ENCODE data around the gene MT1A. TPM values are rescaled to one million over a fixed set of nuclear protein-coding genes. Genes with fewer than 3 reads are reported as not detected.
"Not testable (repeated sequence)": the region's sequence is repeated elsewhere in the genome, so short reads cannot be mapped to it uniquely, and the experiment has no call there.

MT1A gene
- total RNA-seq, 2 experiments from 2014 or later: not detected

DNA sequence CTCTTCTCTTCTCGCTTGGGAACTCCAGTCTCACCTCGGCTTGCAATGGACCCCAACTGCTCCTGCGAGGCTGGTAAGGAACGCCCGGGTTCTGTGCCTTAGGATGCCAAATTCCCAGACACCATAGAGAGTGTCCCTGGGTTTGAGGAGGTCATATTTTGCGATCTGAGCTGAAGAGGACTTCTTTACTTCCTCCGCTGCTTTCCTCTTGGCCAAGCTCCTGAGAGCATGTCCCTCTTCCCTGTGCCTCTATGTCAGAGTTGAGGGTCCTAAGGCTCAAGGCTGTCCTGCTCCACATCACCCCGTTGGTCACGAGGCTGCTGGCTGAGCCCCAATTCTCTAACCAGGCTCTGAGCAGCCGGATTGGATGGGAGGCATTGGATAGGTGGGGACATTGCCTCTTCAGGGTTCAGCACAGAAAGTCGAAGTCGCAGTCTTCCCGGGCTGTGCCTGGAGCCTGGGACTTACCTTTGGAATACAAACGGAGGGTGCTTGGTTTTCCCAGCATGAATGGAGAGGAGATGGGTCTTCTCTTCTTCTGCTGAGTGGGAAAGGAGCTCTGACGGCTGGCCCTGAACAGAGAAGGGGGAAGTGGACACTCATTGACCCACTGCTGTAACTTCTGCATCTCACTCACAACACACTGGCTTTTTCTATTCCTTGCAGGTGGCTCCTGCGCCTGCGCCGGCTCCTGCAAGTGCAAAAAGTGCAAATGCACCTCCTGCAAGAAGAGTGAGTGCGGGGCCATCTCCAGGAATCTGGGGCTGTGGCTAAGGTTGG lies 31.6 kb downstream of the MT1A start:
- H3K4me3 Mint-ChIP-seq: peak overlapping the region; percentile 19
- no peak overlapping the region for H3K27ac Mint-ChIP-seq
- DNase-seq: no peak
- H3K9me3 Mint-ChIP-seq: no peaks in the 10 kb centered on the region
- peaks cover 4% of the 10 kb centered on the region for H3K36me3 Mint-ChIP-seq
- H3K27me3 Mint-ChIP-seq: peaks cover 60% of the 10 kb centered on the region
- peaks cover 17% of the 10 kb centered on the region for H3K4me1 Mint-ChIP-seq

DNA sequence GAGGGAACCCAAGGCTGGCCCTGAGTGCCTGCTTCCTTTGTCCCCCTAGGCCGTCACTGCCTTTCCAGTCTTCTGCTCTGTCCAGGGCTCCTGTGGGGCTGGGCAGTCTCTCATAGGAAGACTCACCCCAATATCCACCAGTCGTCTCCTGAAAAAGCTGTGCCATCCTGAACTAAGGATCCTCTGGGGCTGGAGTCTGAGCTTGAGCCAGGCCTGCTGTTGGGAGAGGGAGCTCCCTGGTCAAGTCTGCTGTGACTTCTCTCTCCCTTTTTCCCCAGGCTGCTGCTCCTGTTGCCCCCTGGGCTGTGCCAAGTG lies 32.1 kb downstream of the MT1A start:
- H3K36me3 Mint-ChIP-seq: peaks cover 4% of the 10 kb centered on the region
- peaks cover 63% of the 10 kb centered on the region for H3K27me3 Mint-ChIP-seq
- DNase-seq: no peak
- H3K9me3 Mint-ChIP-seq: no peaks in the 10 kb centered on the region
- H3K4me1 Mint-ChIP-seq: peaks cover 21% of the 10 kb centered on the region
- no peak overlapping the region for H3K27ac Mint-ChIP-seq
- H3K4me3 Mint-ChIP-seq: no peak overlapping the region

DNA sequence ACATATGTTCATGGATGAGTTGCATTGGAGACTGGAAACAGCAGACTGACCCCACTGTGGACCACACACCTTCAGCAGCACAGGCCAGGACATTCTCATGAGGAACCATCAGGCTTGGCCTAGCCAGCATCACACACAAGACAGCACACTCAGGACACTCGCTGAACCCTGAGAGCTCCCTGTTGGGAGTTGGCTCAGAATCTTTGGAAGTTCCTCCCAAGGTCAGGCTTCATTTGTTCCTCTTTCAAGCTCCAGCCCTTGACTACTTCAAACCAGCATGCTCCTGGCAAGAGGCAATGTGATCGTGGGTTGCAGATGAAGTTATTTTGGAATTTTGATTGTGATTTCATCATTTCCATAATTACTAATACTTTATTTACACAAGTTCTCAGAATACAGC lies 33.2 kb downstream of the MT1A start:
- not testable (repeated sequence) for H3K9me3 Mint-ChIP-seq, H3K4me3 Mint-ChIP-seq, DNase-seq, H3K27ac Mint-ChIP-seq, H3K36me3 Mint-ChIP-seq
- H3K27me3 Mint-ChIP-seq: peaks cover 58% of the 10 kb centered on the region
- H3K4me1 Mint-ChIP-seq: peaks cover 26% of the 10 kb centered on the region

- not testable (repeated sequence) for H3K27ac Mint-ChIP-seq, H3K9me3 Mint-ChIP-seq, H3K4me3 Mint-ChIP-seq, DNase-seq, H3K36me3 Mint-ChIP-seq
- Mint-ChIP-seq H3K27me3 (peaks cover 57% of the 10 kb centered on the region), H3K4me1 (peaks cover 26% of the 10 kb centered on the region)
Observed at GRCh38 chr16:56672171-56672570, 33.7 kb downstream of the MT1A start.

GRCh38 chr16:56672761-56673536 lies 34.5 kb downstream of the MT1A start:
- Mint-ChIP-seq H3K27ac (no peak overlapping the region), H3K36me3 (peaks cover 1% of the 10 kb centered on the region), H3K27me3 (peaks cover 49% of the 10 kb centered on the region), H3K4me3 (no peak overlapping the region), H3K4me1 (peaks cover 24% of the 10 kb centered on the region), H3K9me3 (no peaks in the 10 kb centered on the region)
- DNase-seq: no peak

- peak; percentile 41 for DNase-seq
- H3K27me3 Mint-ChIP-seq: peaks cover 39% of the 10 kb centered on the region
Observed at GRCh38 chr16:56673921-56674320, 35.5 kb downstream of the MT1A start.

DNA sequence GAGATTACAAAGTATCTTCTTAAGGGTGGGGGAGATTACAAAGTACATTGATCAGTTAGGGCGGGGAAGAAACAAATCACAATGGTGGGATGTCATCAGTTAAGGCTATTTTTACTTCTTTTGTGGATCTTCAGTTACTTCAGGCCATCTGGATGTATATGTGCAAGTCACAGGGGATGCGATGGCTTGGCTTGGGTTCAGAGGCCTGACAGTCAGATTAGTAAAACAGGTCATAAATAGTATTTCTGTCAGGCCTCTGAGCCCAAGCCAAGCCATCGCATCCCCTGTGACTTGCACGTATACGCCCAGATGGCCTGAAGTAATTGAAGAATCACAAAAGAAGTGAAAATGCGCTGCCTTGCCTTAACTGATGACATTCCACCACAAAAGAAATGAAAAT lies 36.1 kb downstream of the MT1A start:
- not testable (repeated sequence) for DNase-seq, H3K9me3 Mint-ChIP-seq, H3K4me3 Mint-ChIP-seq, H3K36me3 Mint-ChIP-seq, H3K27ac Mint-ChIP-seq
- H3K4me1 Mint-ChIP-seq: peaks cover 12% of the 10 kb centered on the region
- peaks cover 33% of the 10 kb centered on the region for H3K27me3 Mint-ChIP-seq

More at GRCh38 chr16:56673921-56674320, 35.5 kb downstream of the MT1A start:
- Mint-ChIP-seq H3K27ac (no peak overlapping the region), H3K4me3 (no peak overlapping the region), H3K9me3 (no peaks in the 10 kb centered on the region), H3K4me1 (peaks cover 17% of the 10 kb centered on the region), H3K36me3 (peaks cover 1% of the 10 kb centered on the region)

DNA sequence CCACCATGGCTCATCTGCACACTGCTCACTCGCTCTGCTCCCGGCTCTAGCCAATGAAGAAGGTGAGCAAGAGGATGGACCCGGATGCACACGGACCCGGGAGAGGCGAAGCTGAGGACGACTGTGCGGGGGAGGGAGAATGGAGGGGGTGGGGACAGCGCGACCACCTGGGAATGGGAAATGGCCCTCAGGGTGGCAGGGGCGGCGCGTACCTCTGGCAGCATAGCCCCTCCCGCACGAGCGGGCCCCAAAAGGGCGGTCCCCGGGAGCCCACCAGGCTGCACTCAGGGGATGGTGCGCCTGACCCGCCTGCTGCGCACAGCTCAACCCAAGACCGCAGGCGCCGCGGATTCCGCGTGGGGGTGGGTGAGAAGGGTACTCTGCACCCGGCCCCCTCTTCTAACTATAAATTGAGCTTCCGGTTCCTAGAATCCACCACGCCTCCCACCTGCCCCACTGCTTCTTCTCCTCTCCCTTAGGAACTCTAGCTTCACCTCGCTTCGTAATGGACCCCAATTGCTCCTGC lies 37.3 kb downstream of the MT1A start:
- H3K9me3 Mint-ChIP-seq: no peaks in the 10 kb centered on the region
- DNase-seq: peak; percentile 76
- H3K27me3 Mint-ChIP-seq: peaks cover 21% of the 10 kb centered on the region
- H3K4me1 Mint-ChIP-seq: peaks cover 12% of the 10 kb centered on the region
- peaks cover 1% of the 10 kb centered on the region for H3K36me3 Mint-ChIP-seq
- H3K4me3 Mint-ChIP-seq: peak overlapping the region; percentile 72
- no peak overlapping the region for H3K27ac Mint-ChIP-seq

DNA sequence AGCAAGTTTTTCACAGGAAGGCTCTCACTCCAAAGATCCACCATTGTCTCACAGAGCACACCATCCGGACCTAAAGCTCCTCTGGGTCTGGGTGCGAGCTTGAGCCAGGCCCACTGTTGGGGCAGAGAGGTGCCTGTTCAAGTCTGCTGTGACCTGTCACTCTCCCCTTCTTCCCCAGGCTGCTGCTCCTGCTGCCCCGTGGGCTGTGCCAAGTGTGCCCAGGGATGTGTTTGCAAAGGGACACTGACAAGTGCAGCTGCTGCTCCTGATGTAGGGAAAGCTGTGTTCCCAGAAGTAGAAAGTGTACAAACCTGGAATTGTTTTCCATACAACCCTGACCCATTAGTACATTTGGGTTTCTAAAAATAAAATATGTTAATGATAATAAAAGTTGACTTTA lies 39.0 kb downstream of the MT1A start:
- Mint-ChIP-seq H3K27ac (no peak overlapping the region), H3K36me3 (no peaks in the 10 kb centered on the region), H3K4me1 (peaks cover 21% of the 10 kb centered on the region), H3K27me3 (peaks cover 7% of the 10 kb centered on the region), H3K9me3 (no peaks in the 10 kb centered on the region), H3K4me3 (no peak overlapping the region)
- DNase-seq: no peak

- DNase-seq: no peak
- H3K4me1 Mint-ChIP-seq: peaks cover 30% of the 10 kb centered on the region
- peaks cover 8% of the 10 kb centered on the region for H3K36me3 Mint-ChIP-seq
- H3K27me3 Mint-ChIP-seq: peaks cover 3% of the 10 kb centered on the region
- no peak overlapping the region for H3K27ac Mint-ChIP-seq
- no peak overlapping the region for H3K4me3 Mint-ChIP-seq
- no peaks in the 10 kb centered on the region for H3K9me3 Mint-ChIP-seq
Observed at GRCh38 chr16:56679078-56679730, 40.7 kb downstream of the MT1A start.

GRCh38 chr16:56679818-56680217 lies 41.4 kb downstream of the MT1A start:
- Mint-ChIP-seq H3K27ac (no peak overlapping the region), H3K36me3 (peaks cover 12% of the 10 kb centered on the region), H3K4me1 (peaks cover 32% of the 10 kb centered on the region), H3K27me3 (peaks cover 3% of the 10 kb centered on the region), H3K4me3 (no peak overlapping the region), H3K9me3 (no peaks in the 10 kb centered on the region)
- DNase-seq: no peak

DNA sequence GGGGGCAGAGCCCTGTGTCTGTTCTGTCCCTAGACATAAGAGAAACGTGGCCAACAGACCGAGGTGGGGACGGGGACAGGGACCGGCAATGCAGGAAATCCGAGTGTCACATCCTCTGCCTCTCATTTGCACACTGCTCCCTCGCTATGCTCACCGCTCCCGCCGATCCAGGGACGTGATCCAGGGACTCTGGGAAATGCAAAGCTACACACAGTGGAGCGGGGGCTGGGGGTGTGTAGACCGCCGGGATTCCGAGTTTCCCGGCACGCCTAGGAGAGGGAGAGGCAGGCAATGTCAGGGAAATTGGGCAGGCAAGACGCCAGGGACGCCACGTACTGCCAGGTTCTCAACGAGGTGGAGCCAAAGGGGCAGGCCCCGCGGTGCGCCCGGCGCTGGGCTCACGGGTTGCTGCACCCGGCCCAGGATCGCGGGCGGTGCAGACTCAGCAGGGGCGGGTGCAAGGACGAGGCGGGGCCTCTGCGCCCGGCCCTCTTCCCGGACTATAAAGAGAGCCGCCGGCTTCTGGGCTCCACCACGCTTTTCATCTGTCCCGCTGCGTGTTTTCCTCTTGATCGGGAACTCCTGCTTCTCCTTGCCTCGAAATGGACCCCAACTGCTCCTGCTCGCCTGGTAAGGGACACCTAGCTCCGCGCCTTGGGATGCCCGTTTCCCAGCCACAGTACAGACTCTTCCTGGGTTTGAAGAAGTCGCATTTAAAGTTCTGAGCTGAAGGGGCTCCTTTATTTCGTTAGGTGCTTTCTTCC lies 43.7 kb downstream of the MT1A start, which contains the start of gene MT1X:
Gene MT1X (plus strand): TSS at position 532 of the 764 bp plus-strand sequence. CDS start 71 bp downstream, at position 603.
- H3K9me3 Mint-ChIP-seq: peaks cover 3% of the 10 kb centered on the region

DNA sequence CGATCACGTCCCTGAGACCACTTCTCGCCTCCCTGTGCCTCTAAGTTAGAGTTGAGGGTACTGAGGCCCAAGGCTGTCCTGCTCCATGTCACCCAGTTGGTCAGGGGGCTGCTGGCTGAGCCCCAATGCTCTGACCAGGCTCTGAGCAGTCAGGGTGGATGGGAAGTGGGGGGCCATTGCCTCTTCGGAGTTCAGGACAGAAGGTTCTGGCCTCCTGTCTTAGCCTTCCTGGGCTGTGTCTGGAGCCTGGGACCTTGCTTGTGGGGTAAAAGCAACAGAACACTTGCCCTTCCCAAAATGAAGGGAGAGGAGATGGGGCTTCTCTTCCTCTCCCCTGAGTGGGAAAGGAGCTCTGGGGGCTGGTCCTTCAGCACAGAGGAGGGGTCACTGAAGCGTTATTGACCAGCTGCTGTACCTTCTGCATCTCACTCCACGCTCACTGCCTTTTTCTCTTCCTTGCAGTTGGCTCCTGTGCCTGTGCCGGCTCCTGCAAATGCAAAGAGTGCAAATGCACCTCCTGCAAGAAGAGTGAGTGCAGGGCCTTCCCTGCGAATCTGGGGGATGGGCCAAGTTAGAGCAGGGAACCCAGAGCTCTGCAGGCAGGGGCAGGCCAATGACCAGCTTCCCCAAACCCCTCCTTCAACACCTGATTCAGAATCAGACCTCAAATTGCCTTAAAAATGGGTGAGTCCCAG lies 44.4 kb downstream of the MT1A start:
- peaks cover 16% of the 10 kb centered on the region for H3K36me3 Mint-ChIP-seq
- no peak for DNase-seq
- H3K27me3 Mint-ChIP-seq: no peaks in the 10 kb centered on the region
- peak overlapping the region; percentile 96 for H3K4me3 Mint-ChIP-seq
- peaks cover 23% of the 10 kb centered on the region for H3K4me1 Mint-ChIP-seq
- H3K27ac Mint-ChIP-seq: peak overlapping the region; percentile 97
- H3K9me3 Mint-ChIP-seq: peaks cover 3% of the 10 kb centered on the region

More for the DNA sequence above, 43.7 kb downstream of the MT1A start, which contains the start of gene MT1X:
- peak within 1 kb of the TSS; percentile 97 for H3K27ac Mint-ChIP-seq
- H3K4me1 Mint-ChIP-seq: peaks cover 23% of the 10 kb centered on the region
- H3K36me3 Mint-ChIP-seq: peaks cover 16% of the 10 kb centered on the region
- DNase-seq: peak; percentile 95
- H3K4me3 Mint-ChIP-seq: peak within 1 kb of the TSS; percentile 96
- no peaks in the 10 kb centered on the region for H3K27me3 Mint-ChIP-seq
